Glomerular visceral epithelial cell (primary cell): ENCODE results near the gene P2RX6.
"Not testable (repeated sequence)": the region's sequence is repeated elsewhere in the genome, so short reads cannot be mapped to it uniquely, and the experiment has no call there.

ENCODE experiments used
- DNase-seq: peaks from one replicate; pipeline ENCODE4 v3.0.0-alpha.2; 2016; ENCODE audit errors: extremely low spot score

The P2RX6 gene

GRCh38 chr22:20994128-20994901, 20.6 kb upstream of the P2RX6 start:
- DNase-seq = no peak

- DNase-seq = no peak
Measured at GRCh38 chr22:20994902-20995241, 20.1 kb upstream of the P2RX6 start.

DNA sequence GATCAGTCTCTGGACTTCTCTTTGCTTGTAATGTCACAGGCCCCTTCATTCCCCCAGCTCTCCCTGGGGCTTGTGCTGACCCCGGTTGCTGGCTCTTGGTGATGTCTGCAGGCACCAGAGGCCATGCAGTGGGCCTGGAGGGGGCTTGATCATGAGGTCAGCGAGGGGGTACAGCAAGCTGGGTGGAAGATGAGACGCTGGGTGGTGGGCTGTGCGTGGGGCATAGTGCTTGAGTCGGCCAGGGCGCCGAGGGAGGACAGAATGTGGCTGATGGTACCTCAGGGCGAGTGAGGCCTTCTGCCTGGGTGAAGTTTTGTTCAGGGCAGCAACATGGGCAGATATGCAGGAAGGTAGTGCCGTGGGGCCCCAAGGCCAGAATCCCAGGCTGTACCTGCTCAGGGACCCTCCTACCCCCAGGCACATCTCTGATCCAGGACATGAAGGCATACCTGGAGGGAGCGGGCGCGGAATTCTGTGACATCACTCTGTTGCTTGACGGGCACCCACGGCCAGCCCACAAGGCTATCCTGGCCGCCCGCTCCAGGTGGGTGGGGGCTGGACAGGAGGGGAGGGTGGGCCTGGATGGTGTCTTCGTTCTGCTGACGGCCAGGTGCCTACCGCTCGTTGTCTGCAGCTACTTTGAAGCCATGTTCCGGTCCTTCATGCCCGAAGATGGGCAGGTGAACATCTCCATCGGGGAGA, 19.5 kb upstream of the P2RX6 start:
- DNase-seq = no peak

DNA sequence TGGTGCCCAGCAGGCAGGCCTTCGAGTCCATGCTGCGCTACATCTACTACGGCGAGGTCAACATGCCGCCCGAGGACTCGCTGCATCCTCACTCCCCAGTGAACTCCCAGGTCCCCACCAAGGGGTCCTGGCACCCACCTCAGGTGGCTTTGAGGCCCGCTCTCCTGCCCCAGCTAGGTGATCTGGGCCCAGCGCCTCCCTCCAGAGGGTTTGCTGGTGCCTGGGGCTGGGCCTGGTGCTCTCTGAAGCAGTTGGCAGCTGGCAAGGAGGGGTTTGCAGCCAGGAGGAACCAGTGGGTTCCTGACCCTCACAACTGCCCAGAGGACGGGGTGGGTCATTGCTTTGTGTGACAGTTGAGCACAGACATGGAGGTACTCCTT, 18.9 kb upstream of the P2RX6 start:
- no peak for DNase-seq

DNA sequence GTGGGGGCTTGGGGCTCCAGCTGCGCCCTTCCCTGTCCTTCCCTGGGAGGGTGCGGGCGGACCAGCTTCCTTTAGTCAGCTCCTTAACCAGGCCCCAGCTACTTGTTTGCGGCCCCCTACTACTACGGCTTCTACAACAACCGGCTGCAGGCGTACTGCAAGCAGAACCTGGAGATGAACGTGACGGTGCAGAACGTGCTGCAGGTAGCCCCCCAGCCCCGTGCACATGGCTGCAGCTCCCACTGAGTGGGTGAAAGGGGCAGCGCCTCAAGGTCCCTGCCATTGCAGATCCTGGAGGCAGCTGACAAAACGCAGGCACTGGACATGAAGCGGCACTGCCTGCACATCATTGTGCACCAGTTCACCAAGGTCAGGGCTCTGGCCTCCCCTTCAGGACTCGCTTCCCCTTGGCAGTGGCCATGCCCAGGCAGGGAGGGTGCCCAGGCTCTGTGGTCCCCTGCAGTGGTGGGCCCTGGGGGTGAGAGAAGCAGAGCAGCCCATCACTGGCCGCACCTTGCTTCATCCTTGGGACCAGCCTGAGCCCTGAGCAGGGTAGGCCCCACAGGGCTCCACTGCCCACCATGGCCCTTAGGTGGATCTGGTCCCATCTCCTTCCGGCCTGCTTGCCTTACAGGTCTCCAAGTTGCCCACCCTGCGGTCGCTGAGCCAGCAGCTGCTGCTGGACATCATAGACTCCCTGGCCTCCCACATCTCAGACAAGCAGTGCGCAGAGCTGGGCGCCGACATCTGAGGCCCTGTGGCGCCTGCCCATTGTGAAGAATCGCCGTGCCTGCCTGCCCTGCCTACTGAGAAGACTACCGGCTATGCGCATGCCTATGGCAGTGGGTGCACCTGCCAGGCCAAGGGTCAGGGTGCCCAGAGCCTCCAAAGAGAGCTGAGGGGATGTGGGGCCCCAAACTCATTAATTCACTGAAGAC, 18.1 kb upstream of the P2RX6 start:
- DNase-seq = no peak

DNA sequence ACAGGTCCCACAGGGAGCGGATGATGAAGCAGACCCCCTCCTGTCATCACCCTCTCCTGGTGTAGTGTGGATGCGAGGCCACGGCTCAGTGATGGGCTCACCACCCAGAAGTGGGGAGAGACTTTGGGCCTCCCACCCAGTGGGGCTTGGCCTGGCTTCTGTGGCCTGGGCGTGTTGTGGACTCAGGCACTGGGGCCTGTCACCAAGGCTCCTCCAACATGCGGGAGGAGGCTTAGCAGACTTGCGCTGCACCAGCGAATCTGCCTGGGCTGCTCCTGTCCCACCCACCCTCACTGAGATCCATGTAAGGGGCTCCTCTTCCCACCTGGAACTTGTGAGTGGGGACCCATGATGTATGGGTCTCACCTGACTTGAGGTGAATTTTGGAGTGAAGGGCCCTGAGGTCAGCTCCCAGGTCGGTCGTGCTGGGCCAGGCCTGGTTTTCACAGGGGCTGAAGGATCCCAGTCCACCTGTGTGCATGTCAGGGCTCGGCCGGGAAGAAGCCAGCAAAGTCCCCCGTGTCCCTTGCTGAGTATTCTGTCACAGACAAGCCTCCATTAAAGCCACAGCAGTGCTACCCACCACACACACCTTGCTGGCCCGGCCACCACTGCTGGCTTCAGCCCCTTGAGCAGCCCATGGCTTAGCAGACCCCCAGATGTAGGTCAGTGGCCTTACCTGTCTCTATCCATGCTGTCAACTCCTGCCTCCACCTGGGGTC, 17.3 kb upstream of the P2RX6 start:
- no peak for DNase-seq

GRCh38 chr22:20998411-20999336, 16.3 kb upstream of the P2RX6 start:
- DNase-seq = no peak

DNA sequence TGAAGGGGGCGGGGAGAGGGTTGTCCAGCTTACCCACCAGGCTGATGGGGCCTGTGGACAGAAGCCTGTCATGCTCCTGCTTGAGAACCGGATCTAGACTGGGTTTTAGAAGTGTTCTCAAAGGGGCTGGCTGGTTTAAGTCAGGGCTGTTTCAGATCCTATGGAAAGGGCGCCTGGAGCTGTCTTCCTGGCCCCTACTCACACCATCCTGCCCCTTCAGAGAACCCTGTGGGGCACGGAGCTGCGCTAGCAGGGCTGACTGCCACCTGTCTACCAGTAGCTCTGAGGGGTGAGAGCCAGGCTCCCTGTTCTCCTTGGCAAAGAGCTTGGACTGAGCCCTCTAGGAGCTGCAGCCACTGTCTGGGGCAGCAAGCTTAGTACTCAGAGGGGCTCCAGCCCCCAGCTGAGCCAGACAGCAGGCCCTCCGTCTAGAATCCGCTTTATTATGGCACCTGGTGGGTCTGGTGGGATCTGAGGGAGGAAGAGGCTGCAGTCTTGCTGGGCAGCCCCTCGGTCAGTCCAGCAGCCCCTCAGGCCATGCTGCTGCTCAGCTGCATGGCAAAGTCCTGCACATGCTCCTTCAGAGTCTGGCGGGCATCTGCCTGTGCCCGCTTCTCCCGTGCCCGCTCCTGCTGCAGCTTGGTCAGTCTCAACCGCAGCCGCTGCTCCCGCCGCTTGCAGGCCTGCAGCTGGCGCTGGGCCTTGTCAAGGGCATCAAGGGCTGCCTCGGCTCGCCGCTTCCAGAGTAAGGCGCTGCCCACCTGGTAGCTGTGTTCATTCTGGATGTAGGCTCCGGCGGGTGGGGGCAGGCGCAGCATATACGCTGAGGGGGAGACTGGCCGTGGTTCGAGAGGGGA, 15.4 kb upstream of the P2RX6 start:
- DNase-seq = no peak

DNA sequence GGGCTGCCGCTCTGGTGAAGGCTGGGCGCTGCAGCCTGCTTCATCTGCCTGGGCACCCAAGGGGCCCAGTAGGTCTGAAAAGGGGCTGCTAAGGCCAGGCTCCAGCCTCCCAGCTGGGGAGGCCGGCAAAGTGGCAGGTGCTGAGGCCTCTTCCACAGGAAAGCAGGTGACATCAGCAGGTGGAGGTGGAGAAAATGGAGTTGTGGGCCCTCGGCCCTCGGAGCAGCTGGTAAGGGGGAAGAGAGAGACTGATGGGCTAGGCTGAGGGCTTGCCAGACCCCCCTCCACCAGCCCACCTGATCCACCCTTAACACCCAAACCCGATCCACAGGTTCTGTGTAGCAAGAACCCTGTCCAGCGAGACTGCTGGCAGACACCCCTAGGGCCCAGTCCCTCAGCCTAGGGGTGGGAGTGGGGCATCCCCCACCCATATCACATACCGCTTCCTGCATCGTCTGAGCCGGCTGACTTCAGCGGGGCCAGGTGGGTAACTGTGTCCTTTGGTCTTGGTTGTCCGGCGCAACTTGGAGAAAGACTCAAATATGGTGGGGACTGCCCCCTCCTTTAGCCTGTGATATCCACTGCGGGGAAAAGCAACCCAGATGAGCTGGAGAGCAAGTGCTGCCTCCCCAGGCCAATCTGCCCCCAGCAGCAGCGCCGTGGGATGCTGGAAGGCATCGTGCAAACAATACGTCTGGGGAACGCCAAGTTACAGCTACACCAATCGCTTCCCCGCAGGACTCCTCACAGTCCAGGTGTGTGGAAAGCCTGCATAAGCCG, 14.6 kb upstream of the P2RX6 start:
- DNase-seq = no peak

DNA sequence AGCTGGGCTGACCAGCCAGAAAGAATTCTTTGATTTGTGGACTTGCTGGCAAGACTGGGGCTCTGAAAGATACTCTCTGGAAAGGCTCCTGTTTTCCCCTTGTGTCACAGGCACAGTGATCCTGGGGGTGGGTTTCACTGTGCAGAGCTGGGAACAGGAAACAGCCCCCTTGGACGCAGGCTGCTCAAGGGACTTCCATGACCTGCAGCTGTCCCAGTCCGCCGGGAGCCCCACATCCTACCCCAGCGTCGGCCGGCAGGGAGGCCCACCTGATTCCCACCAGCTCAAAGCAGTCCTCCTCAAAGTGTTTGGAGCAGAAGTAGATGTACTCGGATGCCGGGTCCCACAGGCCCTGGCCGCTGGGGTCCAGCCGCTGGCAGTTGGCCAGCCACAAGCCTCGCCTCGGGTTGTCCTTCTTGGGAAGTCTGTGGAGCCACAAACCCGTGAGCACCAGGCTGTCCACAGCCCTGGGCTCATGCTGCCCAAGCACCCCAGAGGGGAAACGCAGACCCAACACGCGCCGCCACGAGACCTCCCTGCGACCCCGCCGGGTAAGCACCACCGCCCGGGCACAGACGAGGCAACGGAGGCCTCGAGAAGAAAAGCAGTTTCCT, 13.9 kb upstream of the P2RX6 start:
- no peak for DNase-seq

GRCh38 chr22:21001601-21002325, 13.2 kb upstream of the P2RX6 start, which contains the start of gene THAP7:
TSS of gene THAP7 (minus strand) at chr22:21002118. CDS start at chr22:21001911, 207 bp downstream.
- DNase-seq = peak; percentile 95

- DNase-seq = no peak
Measured at GRCh38 chr22:21003782-21004181, 11.2 kb upstream of the P2RX6 start.

DNA sequence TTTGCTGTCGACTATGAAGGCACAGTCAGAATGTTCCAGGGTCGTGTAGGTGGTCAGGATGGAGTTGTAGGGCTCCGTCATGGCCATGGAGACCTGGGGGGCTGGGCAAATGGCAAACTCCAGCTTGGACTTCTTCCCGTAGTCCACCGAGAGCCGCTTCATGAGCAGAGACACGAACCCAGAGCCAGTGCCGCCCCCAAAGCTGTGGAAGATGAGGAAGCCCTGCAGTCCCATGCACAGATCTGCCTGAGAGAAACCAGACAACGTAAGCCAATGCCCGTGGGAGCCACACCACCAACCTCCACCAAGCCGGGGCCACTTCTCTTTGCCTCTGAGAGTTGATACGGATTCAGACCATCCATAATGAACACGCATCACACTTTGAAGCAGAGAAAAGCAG, 5.8 kb upstream of the P2RX6 start:
- not testable (repeated sequence) for DNase-seq

GRCh38 chr22:21009638-21010425, 5.1 kb upstream of the P2RX6 start:
- peak; percentile 50 for DNase-seq

- DNase-seq = no peak
Measured at GRCh38 chr22:21010426-21011113, 4.4 kb upstream of the P2RX6 start.
